HCT116 (cell line): ENCODE data around the gene TMEM116.

Experiments used
- CTCF ChIP-seq, 3 experiments: fragments of 200-600 bp in 1 of 3; sonication (generic) in 1 of 3; IDR thresholded peaks in 2 of 3; conservative IDR thresholded peaks in 1 of 3; 2 replicates each; pipeline ENCODE4 v1.5.1; 2012 to 2017; ENCODE audit warnings: low read depth in 2 of 3, low read length in 2 of 3, antibody characterized with exemption in 1 of 3, borderline replicate concordance in 1 of 3, control low read depth in 1 of 3, mild to moderate bottlenecking in 1 of 3, mixed read lengths in 1 of 3, mixed run types in 1 of 3, moderate library complexity in 1 of 3; ENCODE audit not compliant: insufficient read depth in 1 of 3
- ELF1 ChIP-seq: IDR thresholded peaks from 2 replicates; pipeline ENCODE4 v1.6.1; 2012; ENCODE audit warnings: low read depth, borderline replicate concordance
- POLR2A ChIP-seq: IDR thresholded peaks from 2 replicates; pipeline ENCODE4 v1.7.0; 2011; ENCODE audit warnings: borderline replicate concordance; ENCODE audit not compliant: insufficient read depth, insufficient read length; ENCODE audit errors: extremely low read depth
- ZNF274 ChIP-seq: fragments of 200-500 bp; sonication (Bioruptor generic); IDR thresholded peaks from 2 replicates; pipeline ENCODE4 v1.6.1; 2014; ENCODE audit warnings: mild to moderate bottlenecking, low read depth, low read length, inconsistent platforms

GRCh38 chr12:112022241-112023016, 9.5 kb upstream of the TMEM116 start:
- no peak for TF ChIP-seq CTCF (IDR thresholded peaks at IDR 0.05 in 2 of 3, conservative IDR thresholded peaks at IDR 0.05 in 1 of 3; ENCODE audit: borderline replicate concordance in 1 of 3, insufficient read depth in 1 of 3, low read depth in 2 of 3, low read length in 2 of 3)
- no peak for TF ChIP-seq POLR2A
- TF ChIP-seq ELF1, result no peak
- no peak for TF ChIP-seq ZNF274
